Measurements from ENCODE around the gene PXN.

- TF ChIP-seq EZH2 (IDR thresholded peaks at IDR 0.05; ENCODE audit: insufficient read depth, poor library complexity, severe bottlenecking), result no peak
- TF ChIP-seq EZH2phosphoT487 (IDR thresholded peaks at IDR 0.05; ENCODE audit: insufficient read depth, low read depth), result no peak
These were observed 18.9 kb upstream of the PXN start for GRCh38 chr12:120284381-120284780.

Data from GM23248 (cell line).